B cell (primary cell): ENCODE results near the gene TMED5. TPM values are rescaled to one million over a fixed set of nuclear protein-coding genes. Genes with fewer than 3 reads are reported as not detected.

ENCODE experiments used
- ATAC-seq: fragments of 200-7000 bp; cut with Tn5 transposase; one replicate; pipeline ENCODE4 v1.10.0; 2021; ENCODE audit warnings: low read depth, mild to moderate bottlenecking, moderate number of reproducible peaks, moderate library complexity
- CTCF ChIA-PET: fragments of 350-600 bp; sonication (Branson Sonifier 250); formaldehyde crosslinking; loops from one replicate; lab custom pipeline; 2021; ENCODE audit warnings: antibody characterized with exemption, inconsistent platforms; lab: Charles Lee
- POLR2A ChIA-PET: fragments of 350-600 bp; sonication (Branson Sonifier 250); formaldehyde crosslinking; loops from one replicate; lab custom pipeline; 2021; ENCODE audit warnings: antibody characterized with exemption; lab: Charles Lee
- DNase-seq: peaks from one replicate; pipeline ENCODE4 v3.0.0; 2013
- H2AFZ ChIP-seq: 2 replicates; pipeline ENCODE4 v1.6.1; 2012; ENCODE audit warnings: mild to moderate bottlenecking, low read depth, low read length; ENCODE audit not compliant: insufficient read depth, poor library complexity, severe bottlenecking
- H3K27ac ChIP-seq, 2 donors: 1 replicate in 1 of 2; 2 replicates in 1 of 2; pipeline ENCODE4 v1.5.1; 2012 to 2013; ENCODE audit warnings: low read length in 2 of 2, mild to moderate bottlenecking in 2 of 2, moderate library complexity in 1 of 2
- H3K27me3 ChIP-seq, 4 experiments: fragments of 200-600 bp in 1 of 4; sonication (generic) in 1 of 4; replicated peaks in 1 of 4; 1 replicate in 2 of 4; 2 replicates in 2 of 4; pipeline versions ENCODE4 v1.6.1 to v1.7.0; 2013 to 2016; ENCODE audit warnings: low read length in 3 of 4, mild to moderate bottlenecking in 2 of 4, mixed read lengths in 1 of 4, moderate library complexity in 1 of 4; ENCODE audit not compliant: insufficient read depth in 4 of 4, control insufficient read depth in 3 of 4; ENCODE audit errors: control extremely low read depth in 1 of 4
- H3K36me3 ChIP-seq, 2 experiments: replicated peaks in 1 of 2; 1 replicate in 1 of 2; 2 replicates in 1 of 2; pipeline versions ENCODE4 v1.6.1 to v1.7.1; 2013; ENCODE audit warnings: low read length in 1 of 2; ENCODE audit not compliant: insufficient read depth in 2 of 2, control insufficient read depth in 1 of 2; ENCODE audit errors: control extremely low read depth in 1 of 2, extremely low read depth in 1 of 2
- H3K4me1 ChIP-seq, 2 donors: fragments of 200-600 bp in 1 of 2; sonication (generic) in 1 of 2; 1 replicate in 1 of 2; 2 replicates in 1 of 2; pipeline versions ENCODE4 v1.5.1 to v1.6.1; 2013 to 2017; ENCODE audit warnings: low read length in 2 of 2; ENCODE audit not compliant: control insufficient read depth in 2 of 2, insufficient read depth in 2 of 2
- H3K4me2 ChIP-seq: replicated peaks from 2 replicates; pipeline ENCODE3; 2012; ENCODE audit warnings: mild to moderate bottlenecking, low read depth, low read length; ENCODE audit not compliant: poor library complexity, severe bottlenecking
- H3K4me3 ChIP-seq, 5 experiments: fragments of 200-600 bp in 1 of 5; sonication (generic) in 1 of 5; 1 replicate in 3 of 5; 2 replicates in 2 of 5; pipeline versions ENCODE4 v1.5.1 to v1.7.0; 2011 to 2016; ENCODE audit warnings: low read length in 4 of 5, mild to moderate bottlenecking in 4 of 5, low read depth in 2 of 5, control low read depth in 1 of 5, moderate library complexity in 1 of 5; ENCODE audit not compliant: insufficient read depth in 1 of 5; ENCODE audit errors: control extremely low read depth in 1 of 5, extremely low read depth in 1 of 5
- H3K79me2 ChIP-seq: fragments of 200-600 bp; sonication (generic); one replicate; pipeline ENCODE4 v1.6.0; 2016; ENCODE audit warnings: low read length; ENCODE audit not compliant: control insufficient read depth, insufficient read depth
- H3K9ac ChIP-seq: fragments of 200-600 bp; sonication (generic); 2 replicates; pipeline ENCODE4 v1.6.1; 2017; ENCODE audit warnings: mild to moderate bottlenecking, low read length, moderate library complexity
- H3K9me3 ChIP-seq, 3 donors: one replicate each; pipeline versions ENCODE4 v1.6.1 to v1.7.1; 2013; ENCODE audit warnings: low read length in 2 of 3; ENCODE audit not compliant: control insufficient read depth in 2 of 3, insufficient read depth in 1 of 3; ENCODE audit errors: control extremely low read depth in 1 of 3
- H4K20me1 ChIP-seq: 2 replicates; pipeline ENCODE4 v1.6.0; 2012; ENCODE audit warnings: mild to moderate bottlenecking, low read length; ENCODE audit not compliant: insufficient read depth, control insufficient read depth, poor library complexity, severe bottlenecking
- H3K27ac Mint-ChIP-seq: one replicate; pipeline ENCODE4 v1.8.0; 2021; ENCODE audit warnings: mixed read lengths
- H3K27me3 Mint-ChIP-seq: one replicate; pipeline ENCODE4 v1.8.0; 2021; ENCODE audit warnings: mixed read lengths
- H3K4me1 Mint-ChIP-seq: one replicate; pipeline ENCODE4 v1.8.0; 2021; ENCODE audit warnings: mixed read lengths
- H3K4me3 Mint-ChIP-seq: one replicate; pipeline ENCODE4 v1.8.0; 2021; ENCODE audit warnings: mixed read lengths
- H3K9me3 Mint-ChIP-seq: one replicate; pipeline ENCODE4 v1.8.0; 2022; ENCODE audit warnings: mixed read lengths; ENCODE audit not compliant: insufficient read depth
- CTCF ChIP-seq: fragments of 200-600 bp; IDR thresholded peaks from one replicate; pipeline ENCODE4 v1.8.0; 2022; ENCODE audit warnings: antibody characterized with exemption, mild to moderate bottlenecking
- EZH2 ChIP-seq: IDR thresholded peaks from 2 replicates; pipeline ENCODE4 v1.6.1; 2012; ENCODE audit warnings: borderline replicate concordance, low read depth, mild to moderate bottlenecking, moderate library complexity, low read length; ENCODE audit not compliant: insufficient read depth, poor library complexity, severe bottlenecking
- WGBS: methylation state at CpG from one replicate; pipeline ENCODE4 v1.1.5; 2013; ENCODE audit warnings: missing lambda C conversion rate; ENCODE audit not compliant: insufficient coverage; 5-methylcytosine and 5-hydroxymethylcytosine counted together
- intact Hi-C: fragments of 100-400 bp; cut with micrococcal nuclease; formaldehyde crosslinking; loops from one replicate; pipeline ENCODE4 v1.10.0; 2022
- polyA plus RNA-seq: library from polyadenylated mRNA; depleted of rRNA; stranded (reverse); fragments of >200 nt; gene quantifications from 2 replicates; pipeline ENCODE4 v1.2.3, GENCODE V29; 2012
- total RNA-seq, 2 donors: library from RNA; stranded (reverse); fragments of 120-200 nt in 1 of 2; gene quantifications; 1 replicate in 1 of 2; 2 replicates in 1 of 2; pipeline versions ENCODE4 v1.2.3 to v1.2.4, GENCODE V29; 2013 to 2022

TMED5 gene
- total and polyA plus RNA-seq, 2 donors (not counting 1 experiment from before 2014, with no cell fraction given): 23.7 to 46.1 TPM

- no peaks in the 10 kb centered on the region for H3K9me3 Mint-ChIP-seq
- no peaks in the 10 kb centered on the region for H3K27me3 ChIP-seq
- peaks cover 8% of the 10 kb centered on the region for H3K4me1 Mint-ChIP-seq
- H2AFZ ChIP-seq: no peak overlapping the region
- H3K4me1 ChIP-seq: peaks cover 0 to 6% of the 10 kb centered on the region in 2 donors
- H4K20me1 ChIP-seq: no peaks in the 10 kb centered on the region
- TF ChIP-seq EZH2 (no peak), CTCF (no peak)
- ATAC-seq (no peak), DNase-seq (no peak)
- H3K79me2 ChIP-seq: peaks cover 6% of the 10 kb centered on the region
- no peaks in the 10 kb centered on the region for H3K9me3 ChIP-seq
- WGBS: no CpG with 5 or more reads among the region's 1 CpG
- no peak overlapping the region for H3K4me3 ChIP-seq
- peaks cover 7 to 14% of the 10 kb centered on the region in 2 experiments for H3K36me3 ChIP-seq
- ChIA-PET POLR2A (no interaction called here), CTCF (no interaction called here)
- H3K27ac Mint-ChIP-seq: no peak overlapping the region
- intact Hi-C loops: no loop called here
- H3K4me3 Mint-ChIP-seq: no peak overlapping the region
- H3K27ac ChIP-seq: no peak overlapping the region
- H3K4me2 ChIP-seq: no peak overlapping the region
- no peaks in the 10 kb centered on the region for H3K27me3 Mint-ChIP-seq
- no peak overlapping the region for H3K9ac ChIP-seq
Measured at GRCh38 chr1:93196591-93196990, 16.4 kb upstream of the TMED5 start.

- ChIA-PET CTCF (no interaction called here), POLR2A (no interaction called here)
- Mint-ChIP-seq H3K4me1 (peaks cover 11% of the 10 kb centered on the region), H3K4me3 (no peak overlapping the region), H3K27ac (no peak overlapping the region), H3K9me3 (no peaks in the 10 kb centered on the region), H3K27me3 (no peaks in the 10 kb centered on the region)
- no peak overlapping the region for H2AFZ ChIP-seq
- H3K9ac ChIP-seq: no peak overlapping the region
- peaks cover 24% of the 10 kb centered on the region for H3K79me2 ChIP-seq
- no peak overlapping the region for H3K27ac ChIP-seq
- intact Hi-C loops: no loop called here
- no peaks in the 10 kb centered on the region for H3K27me3 ChIP-seq
- peak overlapping the region; percentile 17 for H3K4me2 ChIP-seq
- DNase-seq (no peak), ATAC-seq (no peak)
- H4K20me1 ChIP-seq: no peaks in the 10 kb centered on the region
- peaks cover 0 to 6% of the 10 kb centered on the region in 2 donors for H3K4me1 ChIP-seq
- no peak overlapping the region for H3K4me3 ChIP-seq
- WGBS: no CpG with 5 or more reads among the region's 4 CpGs
- H3K36me3 ChIP-seq: peaks cover 7 to 8% of the 10 kb centered on the region in 2 experiments
- no peak for TF ChIP-seq EZH2
- TF ChIP-seq CTCF: no peak
- H3K9me3 ChIP-seq: no peaks in the 10 kb centered on the region
Measured at GRCh38 chr1:93194231-93194990, 14.2 kb upstream of the TMED5 start.
